PFSK-1 (cell line): ENCODE results near the gene ASB10.

Experiments used
- FOXP2 ChIP-seq: optimal IDR thresholded peaks from 2 replicates; pipeline ENCODE3; 2011; ENCODE audit warnings: borderline replicate concordance, control low read depth, inconsistent platforms; ENCODE audit not compliant: insufficient read depth; ENCODE audit errors: extremely low read length, extremely low read depth
- POLR2AphosphoS5 ChIP-seq: IDR thresholded peaks from 2 replicates; pipeline ENCODE4 v1.6.1; 2012; ENCODE audit warnings: low read depth, mild to moderate bottlenecking, control low read depth, low read length, moderate library complexity
- REST ChIP-seq, 2 experiments: IDR thresholded peaks; 2 replicates each; pipeline versions ENCODE4 v1.6.1 to v1.8.0; 2011 to 2012; ENCODE audit warnings: low read depth in 2 of 2, low read length in 2 of 2, control low read depth in 1 of 2, inconsistent platforms in 1 of 2, mild to moderate bottlenecking in 1 of 2, moderate library complexity in 1 of 2; ENCODE audit not compliant: insufficient read depth in 1 of 2
- SIN3A ChIP-seq: IDR thresholded peaks from 2 replicates; pipeline ENCODE4 v1.6.1; 2012; ENCODE audit warnings: mild to moderate bottlenecking, low read length, moderate library complexity, borderline replicate concordance; ENCODE audit not compliant: insufficient read depth
- TAF1 ChIP-seq: IDR thresholded peaks from 2 replicates; pipeline ENCODE4 v1.6.1; 2012; ENCODE audit warnings: low read length, control low read depth, borderline replicate concordance; ENCODE audit not compliant: insufficient read depth

Gene ASB10

GRCh38 chr7:151232917-151233701 lies 46.1 kb upstream of the ASB10 start:
- TF ChIP-seq REST (IDR thresholded peaks at IDR 0.05; ENCODE audit: insufficient read depth in 1 of 2, low read depth in 2 of 2, low read length in 2 of 2) = no peak
- TF ChIP-seq TAF1 = peak; percentile 28; the same call in 1 of the 2 replicates
- TF ChIP-seq SIN3A = no peak

GRCh38 chr7:151232091-151232916 lies 45.3 kb upstream of the ASB10 start, which contains the start of gene CHPF2:
Gene CHPF2 (plus strand): TSS chr7:151232483. CDS start chr7:151234012, 1,529 bp downstream.
- TF ChIP-seq FOXP2 = peak; percentile 90
- no peak for TF ChIP-seq SIN3A
- peak; percentile 76; the same call in 1 of the 2 replicates for TF ChIP-seq TAF1
- TF ChIP-seq POLR2AphosphoS5 = peak; percentile 90
- 0 out of 4 replicates have a peak, but pooled peaks of 1 of the 2 experiments have one; percentile 30 for TF ChIP-seq REST (IDR thresholded peaks at IDR 0.05; ENCODE audit: insufficient read depth in 1 of 2, low read depth in 2 of 2, low read length in 2 of 2)

DNA sequence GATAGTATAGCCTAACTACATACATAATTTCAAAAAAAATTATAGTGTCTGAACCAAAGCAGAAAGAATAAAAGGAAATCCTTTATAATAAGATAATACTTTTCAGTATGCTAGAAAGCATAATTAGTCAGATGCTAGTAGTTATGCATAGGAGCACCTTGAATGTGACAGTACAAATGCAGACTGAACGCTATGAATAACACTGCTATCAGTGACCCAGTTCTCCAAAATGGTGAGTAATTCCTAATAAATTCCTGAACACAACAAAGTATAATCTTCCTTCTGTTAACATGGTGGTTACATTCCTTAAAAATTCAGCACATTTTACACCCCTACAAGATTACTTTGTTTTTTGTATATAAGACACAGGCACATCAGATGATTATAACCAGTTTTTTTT lies 44.0 kb upstream of the ASB10 start:
- TF ChIP-seq POLR2AphosphoS5 (no peak), TAF1 (no peak), SIN3A (no peak), REST (IDR thresholded peaks at IDR 0.05; ENCODE audit: insufficient read depth in 1 of 2, low read depth in 2 of 2, low read length in 2 of 2) (no peak), FOXP2 (no peak)

DNA sequence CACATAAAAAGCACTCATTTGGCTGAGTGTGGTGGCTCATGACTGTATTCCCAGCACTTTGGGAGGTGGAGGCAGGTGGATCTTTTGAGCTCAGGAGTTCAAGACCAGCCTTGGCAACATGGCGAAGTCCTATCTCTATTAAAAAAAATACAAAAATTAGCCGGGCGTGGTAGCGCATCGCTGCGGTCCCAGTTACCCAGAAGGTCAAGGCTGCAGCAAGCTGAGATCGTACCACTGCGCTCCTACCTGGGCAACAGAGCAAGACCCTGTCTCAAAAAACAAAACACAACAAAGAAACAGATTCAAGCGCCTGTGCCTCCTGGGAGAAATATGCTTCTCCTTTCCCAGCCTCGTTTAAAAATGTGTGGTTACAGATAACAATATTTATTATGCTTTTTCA lies 42.2 kb upstream of the ASB10 start:
- no peak for TF ChIP-seq REST (IDR thresholded peaks at IDR 0.05; ENCODE audit: insufficient read depth in 1 of 2, low read depth in 2 of 2, low read length in 2 of 2)
- no peak for TF ChIP-seq TAF1
- TF ChIP-seq FOXP2 = no peak
- TF ChIP-seq SIN3A = no peak
- no peak for TF ChIP-seq POLR2AphosphoS5
